HepG2 (cell line): ENCODE measurements around the gene TLNRD1. TPM values are rescaled to one million over a fixed set of nuclear protein-coding genes. Genes with fewer than 3 reads are reported as not detected.
A peak's percentile ranks its signal among the peaks of the same experiment; 100 is the strongest.

ENCODE experiments used
- CBFB ChIP-seq: sonication (generic); formaldehyde crosslinking; IDR thresholded peaks from 2 replicates; pipeline ENCODE4 v1.4.0; 2020; ENCODE audit warnings: missing genetic modification reagents
- EEA1 ChIP-seq: sonication (generic); formaldehyde crosslinking; IDR thresholded peaks from 2 replicates; pipeline ENCODE4 v1.5.1; 2020; ENCODE audit warnings: mild to moderate bottlenecking, missing genetic modification reagents, borderline replicate concordance
- ELF4 ChIP-seq: sonication (generic); formaldehyde crosslinking; IDR thresholded peaks from 2 replicates; pipeline ENCODE4 v1.5.0; 2020; ENCODE audit warnings: missing genetic modification reagents, mild to moderate bottlenecking, moderate library complexity, borderline replicate concordance
- NCOA2 ChIP-seq: sonication (generic); formaldehyde crosslinking; IDR thresholded peaks from 2 replicates; pipeline ENCODE4 v1.8.0; 2022; ENCODE audit warnings: inconsistent platforms
- PHF8 ChIP-seq: sonication (generic); formaldehyde crosslinking; IDR thresholded peaks from 2 replicates; pipeline ENCODE4 v1.5.0; 2020; ENCODE audit warnings: missing genetic modification reagents
- SKI ChIP-seq: fragments of 450-650 bp; IDR thresholded peaks from one replicate; pipeline ENCODE4 v1.6.1; 2018; ENCODE audit warnings: mild to moderate bottlenecking; ENCODE audit not compliant: partially characterized antibody
- TBL1XR1 ChIP-seq: fragments of 150-350 bp; IDR thresholded peaks from 2 replicates; pipeline ENCODE4 v1.6.1; 2014; ENCODE audit warnings: borderline replicate concordance, low read length; ENCODE audit not compliant: partially characterized antibody
- TGIF2 ChIP-seq: IDR thresholded peaks from 2 replicates; pipeline ENCODE4 v1.6.1; 2016; ENCODE audit warnings: control low read depth, missing compliant biosample characterization
- ZFAT ChIP-seq: sonication (generic); formaldehyde crosslinking; conservative IDR thresholded peaks from 2 replicates; pipeline ENCODE4 v1.8.1; 2023; ENCODE audit warnings: missing genetic modification reagents, inconsistent platforms
- ZFP1 ChIP-seq: IDR thresholded peaks from 2 replicates; pipeline ENCODE4 v1.6.1; 2016
- ZFX ChIP-seq: sonication (generic); formaldehyde crosslinking; IDR thresholded peaks from 2 replicates; pipeline ENCODE4 v1.4.0; 2020; ENCODE audit warnings: mild to moderate bottlenecking, low read depth, missing genetic modification reagents, moderate library complexity
- ZKSCAN8 ChIP-seq: IDR thresholded peaks from 2 replicates; pipeline ENCODE4 v1.6.1; 2016; ENCODE audit warnings: borderline replicate concordance, missing genetic modification reagents, missing compliant biosample characterization
- ZNF101 ChIP-seq: sonication (generic); formaldehyde crosslinking; IDR thresholded peaks from 2 replicates; pipeline ENCODE4 v1.4.0; 2020; ENCODE audit warnings: mild to moderate bottlenecking, low read depth, missing genetic modification reagents, borderline replicate concordance
- ZNF3 ChIP-seq: IDR thresholded peaks from 2 replicates; pipeline ENCODE4 v1.7.0; 2017; ENCODE audit warnings: inconsistent platforms
- ZNF383 ChIP-seq: sonication (generic); formaldehyde crosslinking; IDR thresholded peaks from 2 replicates; pipeline ENCODE4 v1.4.0; 2020; ENCODE audit warnings: missing genetic modification reagents, mild to moderate bottlenecking, borderline replicate concordance
- ZNF605 ChIP-seq: sonication (generic); formaldehyde crosslinking; IDR thresholded peaks from 2 replicates; pipeline ENCODE4 v1.8.0; 2022; ENCODE audit warnings: mild to moderate bottlenecking, missing genetic modification reagents
- ZNF616 ChIP-seq: sonication (generic); formaldehyde crosslinking; IDR thresholded peaks from 2 replicates; pipeline ENCODE4 v1.5.0; 2020; ENCODE audit warnings: low read depth, mild to moderate bottlenecking, missing genetic modification reagents
- ZNF782 ChIP-seq: sonication (generic); formaldehyde crosslinking; IDR thresholded peaks from 2 replicates; pipeline ENCODE4 v1.4.0; 2020; ENCODE audit warnings: missing genetic modification reagents, mild to moderate bottlenecking, borderline replicate concordance
- polyA plus RNA-seq, 8 experiments: library from polyadenylated mRNA; depleted of rRNA in 3 of 8; stranded (reverse) in 7 of 8; unstranded in 1 of 8; fragments of >200 nt; fragmentation: Illumina TruSeq in 4 of 8; extraction: Trizol in 4 of 8; gene quantifications; 2 replicates each; pipeline versions ENCODE4 v1.2.1 to v1.2.3, GENCODE V29; 2011 to 2016; ENCODE audit warnings: low read depth in 4 of 8, missing spikeins in 1 of 8, mixed read lengths in 1 of 8; ENCODE audit not compliant: insufficient read depth in 1 of 8
- total RNA-seq, 5 experiments: library from RNA; depleted of rRNA; stranded (reverse); fragments of >200 nt; fragmentation: Illumina TruSeq; extraction: Trizol; gene quantifications; 2 replicates each; pipeline ENCODE4 v1.2.3, GENCODE V29; 2016; ENCODE audit warnings: low read depth in 1 of 5
- TF ChIP-seq, protein P1 (sequence below): sonication (generic); formaldehyde crosslinking; IDR thresholded peaks from 2 replicates; pipeline ENCODE4 v1.4.0; 2020; ENCODE audit warnings: missing genetic modification reagents, mild to moderate bottlenecking, borderline replicate concordance
- TF ChIP-seq, protein P2 (sequence below): sonication (generic); formaldehyde crosslinking; IDR thresholded peaks from 2 replicates; pipeline ENCODE4 v1.8.0; 2022; ENCODE audit warnings: mild to moderate bottlenecking, missing genetic modification reagents
- TF ChIP-seq, protein P3 (sequence below): sonication (generic); formaldehyde crosslinking; IDR thresholded peaks from 2 replicates; pipeline ENCODE4 v1.5.0; 2020; ENCODE audit warnings: missing genetic modification reagents
- TF ChIP-seq, protein P4 (sequence below): IDR thresholded peaks from 2 replicates; pipeline ENCODE4 v1.6.1; 2016; ENCODE audit warnings: low read depth
- TF ChIP-seq, protein P5 (sequence below): sonication (generic); formaldehyde crosslinking; IDR thresholded peaks from 2 replicates; pipeline ENCODE4 v1.5.0; 2020; ENCODE audit warnings: mild to moderate bottlenecking, low read depth, missing genetic modification reagents, borderline replicate concordance

TLNRD1 gene
- total and polyA plus RNA-seq, 2 of the 13 experiments (the other 11 are each of a cell fraction or from before 2014, with no cell fraction given), result 3.4 to 5.3 TPM

DNA sequence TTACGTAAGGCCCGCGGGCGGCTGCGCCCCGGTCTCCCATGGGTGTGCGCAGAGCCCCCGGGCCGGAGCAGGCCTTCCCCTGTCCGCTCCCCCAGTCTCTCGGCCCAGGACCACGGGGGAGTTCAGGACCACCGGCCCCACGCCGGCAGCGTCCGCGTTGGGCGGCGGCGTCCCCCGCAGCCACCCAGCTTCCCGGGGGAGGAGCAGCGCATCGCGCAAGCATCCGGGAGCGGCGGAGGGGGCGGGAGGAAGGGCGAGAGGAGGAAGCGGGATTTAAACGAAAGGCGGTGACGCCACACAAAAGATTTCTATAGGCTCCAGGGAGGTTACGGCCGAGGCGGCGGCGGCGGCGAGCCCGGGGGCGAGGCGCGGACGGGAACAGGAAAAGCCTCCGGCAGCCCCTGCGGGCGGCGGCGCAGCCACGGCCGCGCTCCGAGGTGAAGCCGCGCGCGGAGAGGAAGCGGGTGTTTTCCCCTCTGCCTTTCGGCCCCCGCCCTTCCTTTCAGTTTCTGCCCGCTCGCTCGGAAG, at the start of gene TLNRD1 (continued):
- TF ChIP-seq SKI (no peak), CBFB (CRISPR knock-in tag) (no peak), TGIF2 (CRISPR knock-in tag) (no peak), NCOA2 (CRISPR knock-in tag) (no peak), ZFX (CRISPR knock-in tag) (peak; percentile 75), ZNF383 (no peak; the same call in 1 of the 2 replicates), PHF8 (peak; percentile 95), ZNF782 (CRISPR knock-in tag) (no peak), ZFAT (no peak), ZNF3 (no peak), ZFP1 (no peak), EEA1 (peak; percentile 68; the same call in 1 of the 2 replicates), ELF4 (CRISPR knock-in tag) (no peak), ZKSCAN8 (peak; percentile 54; the same call in 1 of the 2 replicates), ZNF101 (CRISPR knock-in tag) (no peak), ZNF616 (CRISPR knock-in tag) (peak; percentile 47; the same call in 1 of the 2 replicates), TBL1XR1 (no peak), ZNF605 (CRISPR knock-in tag) (peak; percentile 73)
- TF ChIP-seq, protein P1, sequence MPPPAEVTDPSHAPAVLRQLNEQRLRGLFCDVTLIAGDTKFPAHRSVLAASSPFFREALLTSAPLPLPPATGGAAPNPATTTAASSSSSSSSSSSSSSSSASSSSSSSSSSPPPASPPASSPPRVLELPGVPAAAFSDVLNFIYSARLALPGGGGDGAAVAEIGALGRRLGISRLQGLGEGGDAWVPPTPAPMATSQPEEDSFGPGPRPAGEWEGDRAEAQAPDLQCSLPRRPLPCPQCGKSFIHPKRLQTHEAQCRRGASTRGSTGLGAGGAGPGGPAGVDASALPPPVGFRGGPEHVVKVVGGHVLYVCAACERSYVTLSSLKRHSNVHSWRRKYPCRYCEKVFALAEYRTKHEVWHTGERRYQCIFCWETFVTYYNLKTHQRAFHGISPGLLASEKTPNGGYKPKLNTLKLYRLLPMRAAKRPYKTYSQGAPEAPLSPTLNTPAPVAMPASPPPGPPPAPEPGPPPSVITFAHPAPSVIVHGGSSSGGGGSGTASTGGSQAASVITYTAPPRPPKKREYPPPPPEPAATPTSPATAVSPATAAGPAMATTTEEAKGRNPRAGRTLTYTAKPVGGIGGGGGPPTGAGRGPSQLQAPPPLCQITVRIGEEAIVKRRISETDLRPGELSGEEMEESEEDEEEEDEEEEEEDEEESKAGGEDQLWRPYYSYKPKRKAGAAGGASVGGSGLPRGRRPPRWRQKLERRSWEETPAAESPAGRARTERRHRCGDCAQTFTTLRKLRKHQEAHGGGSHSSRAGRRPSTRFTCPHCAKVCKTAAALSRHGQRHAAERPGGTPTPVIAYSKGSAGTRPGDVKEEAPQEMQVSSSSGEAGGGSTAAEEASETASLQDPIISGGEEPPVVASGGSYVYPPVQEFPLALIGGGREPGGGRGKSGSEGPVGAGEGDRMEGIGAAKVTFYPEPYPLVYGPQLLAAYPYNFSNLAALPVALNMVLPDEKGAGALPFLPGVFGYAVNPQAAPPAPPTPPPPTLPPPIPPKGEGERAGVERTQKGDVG (CRISPR knock-in tag), result no peak
- TF ChIP-seq, protein P2, sequence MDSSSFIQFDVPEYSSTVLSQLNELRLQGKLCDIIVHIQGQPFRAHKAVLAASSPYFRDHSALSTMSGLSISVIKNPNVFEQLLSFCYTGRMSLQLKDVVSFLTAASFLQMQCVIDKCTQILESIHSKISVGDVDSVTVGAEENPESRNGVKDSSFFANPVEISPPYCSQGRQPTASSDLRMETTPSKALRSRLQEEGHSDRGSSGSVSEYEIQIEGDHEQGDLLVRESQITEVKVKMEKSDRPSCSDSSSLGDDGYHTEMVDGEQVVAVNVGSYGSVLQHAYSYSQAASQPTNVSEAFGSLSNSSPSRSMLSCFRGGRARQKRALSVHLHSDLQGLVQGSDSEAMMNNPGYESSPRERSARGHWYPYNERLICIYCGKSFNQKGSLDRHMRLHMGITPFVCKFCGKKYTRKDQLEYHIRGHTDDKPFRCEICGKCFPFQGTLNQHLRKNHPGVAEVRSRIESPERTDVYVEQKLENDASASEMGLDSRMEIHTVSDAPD, result no peak
- TF ChIP-seq, protein P3, sequence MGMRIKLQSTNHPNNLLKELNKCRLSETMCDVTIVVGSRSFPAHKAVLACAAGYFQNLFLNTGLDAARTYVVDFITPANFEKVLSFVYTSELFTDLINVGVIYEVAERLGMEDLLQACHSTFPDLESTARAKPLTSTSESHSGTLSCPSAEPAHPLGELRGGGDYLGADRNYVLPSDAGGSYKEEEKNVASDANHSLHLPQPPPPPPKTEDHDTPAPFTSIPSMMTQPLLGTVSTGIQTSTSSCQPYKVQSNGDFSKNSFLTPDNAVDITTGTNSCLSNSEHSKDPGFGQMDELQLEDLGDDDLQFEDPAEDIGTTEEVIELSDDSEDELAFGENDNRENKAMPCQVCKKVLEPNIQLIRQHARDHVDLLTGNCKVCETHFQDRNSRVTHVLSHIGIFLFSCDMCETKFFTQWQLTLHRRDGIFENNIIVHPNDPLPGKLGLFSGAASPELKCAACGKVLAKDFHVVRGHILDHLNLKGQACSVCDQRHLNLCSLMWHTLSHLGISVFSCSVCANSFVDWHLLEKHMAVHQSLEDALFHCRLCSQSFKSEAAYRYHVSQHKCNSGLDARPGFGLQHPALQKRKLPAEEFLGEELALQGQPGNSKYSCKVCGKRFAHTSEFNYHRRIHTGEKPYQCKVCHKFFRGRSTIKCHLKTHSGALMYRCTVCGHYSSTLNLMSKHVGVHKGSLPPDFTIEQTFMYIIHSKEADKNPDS (CRISPR knock-in tag), result no peak
- TF ChIP-seq, protein P4, sequence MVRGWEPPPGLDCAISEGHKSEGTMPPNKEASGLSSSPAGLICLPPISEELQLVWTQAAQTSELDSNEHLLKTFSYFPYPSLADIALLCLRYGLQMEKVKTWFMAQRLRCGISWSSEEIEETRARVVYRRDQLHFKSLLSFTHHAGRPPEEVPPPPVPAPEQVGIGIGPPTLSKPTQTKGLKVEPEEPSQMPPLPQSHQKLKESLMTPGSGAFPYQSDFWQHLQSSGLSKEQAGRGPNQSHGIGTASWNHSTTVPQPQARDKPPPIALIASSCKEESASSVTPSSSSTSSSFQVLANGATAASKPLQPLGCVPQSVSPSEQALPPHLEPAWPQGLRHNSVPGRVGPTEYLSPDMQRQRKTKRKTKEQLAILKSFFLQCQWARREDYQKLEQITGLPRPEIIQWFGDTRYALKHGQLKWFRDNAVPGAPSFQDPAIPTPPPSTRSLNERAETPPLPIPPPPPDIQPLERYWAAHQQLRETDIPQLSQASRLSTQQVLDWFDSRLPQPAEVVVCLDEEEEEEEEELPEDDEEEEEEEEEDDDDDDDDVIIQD (CRISPR knock-in tag), result no peak
- TF ChIP-seq, protein P5, sequence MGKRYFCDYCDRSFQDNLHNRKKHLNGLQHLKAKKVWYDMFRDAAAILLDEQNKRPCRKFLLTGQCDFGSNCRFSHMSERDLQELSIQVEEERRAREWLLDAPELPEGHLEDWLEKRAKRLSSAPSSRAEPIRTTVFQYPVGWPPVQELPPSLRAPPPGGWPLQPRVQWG (CRISPR knock-in tag), result no peak
